SK-N-SH treated with all-trans-retinoic acid at 6 μM for 48 hours (cell line): ENCODE measurements around the gene PNLIP.

Experiments used
- ARNTL ChIP-seq: fragments of 450-650 bp; formaldehyde crosslinking; IDR thresholded peaks from 2 replicates; pipeline ENCODE4 v1.5.0; 2020; ENCODE audit warnings: low read depth, mild to moderate bottlenecking, moderate library complexity, borderline replicate concordance
- BACH2 ChIP-seq: fragments of 250-450 bp; sonication (Bioruptor Pico); IDR thresholded peaks from 2 replicates; pipeline ENCODE4 v1.9.0; 2021; ENCODE audit warnings: mild to moderate bottlenecking, borderline replicate concordance
- ESRRG ChIP-seq: fragments of 250-450 bp; sonication (Bioruptor Pico); IDR thresholded peaks from 2 replicates; pipeline ENCODE4 v1.6.1; 2021; ENCODE audit warnings: mild to moderate bottlenecking
- TCF4 ChIP-seq: fragments of 250-450 bp; sonication (Bioruptor Pico); IDR thresholded peaks from 2 replicates; pipeline ENCODE4 v1.8.0; 2021; ENCODE audit warnings: mild to moderate bottlenecking, moderate library complexity, borderline replicate concordance
- ZC3H10 ChIP-seq: fragments of 250-450 bp; sonication (Bioruptor Pico); IDR thresholded peaks from 2 replicates; pipeline ENCODE4 v1.5.1; 2021; ENCODE audit warnings: mild to moderate bottlenecking, moderate library complexity
- ZFP3 ChIP-seq: fragments of 250-450 bp; sonication (Bioruptor Pico); IDR thresholded peaks from 2 replicates; pipeline ENCODE4 v1.5.0; 2020; ENCODE audit warnings: mild to moderate bottlenecking, moderate library complexity
- ZFP30 ChIP-seq: fragments of 450-650 bp; formaldehyde crosslinking; IDR thresholded peaks from 2 replicates; pipeline ENCODE4 v1.5.0; 2022; ENCODE audit warnings: mild to moderate bottlenecking, moderate library complexity
- ZNF70 ChIP-seq: fragments of 450-650 bp; formaldehyde crosslinking; IDR thresholded peaks from 2 replicates; pipeline ENCODE4 v1.5.0; 2020; ENCODE audit warnings: mild to moderate bottlenecking, moderate library complexity
- ZNF8 ChIP-seq: fragments of 450-650 bp; formaldehyde crosslinking; IDR thresholded peaks from 2 replicates; pipeline ENCODE4 v1.5.0; 2020; ENCODE audit warnings: mild to moderate bottlenecking, moderate library complexity
- TF ChIP-seq, protein P1 (sequence below): fragments of 250-450 bp; sonication (Bioruptor Pico); IDR thresholded peaks from 2 replicates; pipeline ENCODE4 v1.8.0; 2020; ENCODE audit warnings: mild to moderate bottlenecking, moderate library complexity, borderline replicate concordance

DNA sequence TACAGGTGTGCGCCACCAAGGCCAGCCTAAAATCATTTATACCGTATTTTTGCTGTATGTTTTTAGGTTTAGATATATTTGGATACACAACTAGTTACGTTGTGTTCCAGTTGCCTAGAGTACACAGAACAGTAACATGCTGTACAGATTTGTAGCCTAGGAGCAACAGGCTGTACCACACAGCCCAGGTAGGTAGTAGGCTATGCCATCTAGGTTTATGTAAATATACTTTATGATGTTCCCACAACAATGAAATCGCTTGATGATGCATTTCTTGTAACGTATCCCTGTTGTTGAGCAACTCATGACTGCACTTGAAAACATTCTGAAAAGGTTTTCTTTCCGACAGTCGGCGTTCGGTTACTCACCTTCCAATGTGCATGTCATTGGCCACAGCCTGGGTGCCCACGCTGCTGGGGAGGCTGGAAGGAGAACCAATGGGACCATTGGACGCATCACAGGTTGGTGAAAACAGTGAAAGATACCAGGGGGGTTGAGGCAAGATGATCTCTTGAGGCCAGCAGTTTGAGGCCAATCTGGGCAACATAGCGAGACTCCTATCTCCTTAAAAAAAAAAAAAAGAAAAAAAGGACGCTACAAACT, 7.7 kb downstream of the PNLIP start:
- no peak for TF ChIP-seq ZFP3 (CRISPR knock-in tag)
- TF ChIP-seq ARNTL: no peak
- no peak for TF ChIP-seq ZNF70 (CRISPR knock-in tag)
- TF ChIP-seq ZNF8: no peak
- TF ChIP-seq, protein P1, sequence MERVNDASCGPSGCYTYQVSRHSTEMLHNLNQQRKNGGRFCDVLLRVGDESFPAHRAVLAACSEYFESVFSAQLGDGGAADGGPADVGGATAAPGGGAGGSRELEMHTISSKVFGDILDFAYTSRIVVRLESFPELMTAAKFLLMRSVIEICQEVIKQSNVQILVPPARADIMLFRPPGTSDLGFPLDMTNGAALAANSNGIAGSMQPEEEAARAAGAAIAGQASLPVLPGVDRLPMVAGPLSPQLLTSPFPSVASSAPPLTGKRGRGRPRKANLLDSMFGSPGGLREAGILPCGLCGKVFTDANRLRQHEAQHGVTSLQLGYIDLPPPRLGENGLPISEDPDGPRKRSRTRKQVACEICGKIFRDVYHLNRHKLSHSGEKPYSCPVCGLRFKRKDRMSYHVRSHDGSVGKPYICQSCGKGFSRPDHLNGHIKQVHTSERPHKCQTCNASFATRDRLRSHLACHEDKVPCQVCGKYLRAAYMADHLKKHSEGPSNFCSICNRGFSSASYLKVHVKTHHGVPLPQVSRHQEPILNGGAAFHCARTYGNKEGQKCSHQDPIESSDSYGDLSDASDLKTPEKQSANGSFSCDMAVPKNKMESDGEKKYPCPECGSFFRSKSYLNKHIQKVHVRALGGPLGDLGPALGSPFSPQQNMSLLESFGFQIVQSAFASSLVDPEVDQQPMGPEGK (CRISPR knock-in tag): no peak
- no peak for TF ChIP-seq ZC3H10 (CRISPR knock-in tag)
- TF ChIP-seq ESRRG (CRISPR knock-in tag): no peak
- TF ChIP-seq ZFP30 (CRISPR knock-in tag): no peak
- no peak for TF ChIP-seq TCF4
- TF ChIP-seq BACH2 (CRISPR knock-in tag): no peak
